ENCODE results near the gene RAD9B.

RAD9B gene

DNA sequence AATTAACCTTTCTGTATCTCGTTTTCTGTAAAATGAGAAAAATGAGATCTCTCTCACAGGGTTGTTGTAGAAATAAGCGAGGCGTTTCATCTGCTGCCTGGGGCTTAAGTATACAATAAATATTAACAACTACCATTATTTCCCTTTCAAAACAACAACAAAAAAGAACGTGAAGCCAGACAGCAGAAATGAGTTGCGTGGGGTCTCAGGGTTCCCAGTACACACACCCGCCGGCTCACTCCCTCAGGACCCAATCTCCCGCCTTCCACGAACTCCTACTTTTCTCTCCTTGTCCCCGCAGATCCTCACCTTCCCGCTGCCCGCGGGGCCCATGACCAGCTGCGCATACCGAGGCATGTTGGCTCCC lies 34.3 kb upstream of the RAD9B start:
- DNase-seq (ENCODE audit: low read depth), result no peak
- TF ChIP-seq, protein P1, sequence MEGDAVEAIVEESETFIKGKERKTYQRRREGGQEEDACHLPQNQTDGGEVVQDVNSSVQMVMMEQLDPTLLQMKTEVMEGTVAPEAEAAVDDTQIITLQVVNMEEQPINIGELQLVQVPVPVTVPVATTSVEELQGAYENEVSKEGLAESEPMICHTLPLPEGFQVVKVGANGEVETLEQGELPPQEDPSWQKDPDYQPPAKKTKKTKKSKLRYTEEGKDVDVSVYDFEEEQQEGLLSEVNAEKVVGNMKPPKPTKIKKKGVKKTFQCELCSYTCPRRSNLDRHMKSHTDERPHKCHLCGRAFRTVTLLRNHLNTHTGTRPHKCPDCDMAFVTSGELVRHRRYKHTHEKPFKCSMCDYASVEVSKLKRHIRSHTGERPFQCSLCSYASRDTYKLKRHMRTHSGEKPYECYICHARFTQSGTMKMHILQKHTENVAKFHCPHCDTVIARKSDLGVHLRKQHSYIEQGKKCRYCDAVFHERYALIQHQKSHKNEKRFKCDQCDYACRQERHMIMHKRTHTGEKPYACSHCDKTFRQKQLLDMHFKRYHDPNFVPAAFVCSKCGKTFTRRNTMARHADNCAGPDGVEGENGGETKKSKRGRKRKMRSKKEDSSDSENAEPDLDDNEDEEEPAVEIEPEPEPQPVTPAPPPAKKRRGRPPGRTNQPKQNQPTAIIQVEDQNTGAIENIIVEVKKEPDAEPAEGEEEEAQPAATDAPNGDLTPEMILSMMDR (conservative IDR thresholded peaks at IDR 0.05; ENCODE audit: low read depth, low read length), result no peak
- peak overlapping the region; percentile 84 for H3K4me3 ChIP-seq (ENCODE audit: low read depth, low read length)

DNA sequence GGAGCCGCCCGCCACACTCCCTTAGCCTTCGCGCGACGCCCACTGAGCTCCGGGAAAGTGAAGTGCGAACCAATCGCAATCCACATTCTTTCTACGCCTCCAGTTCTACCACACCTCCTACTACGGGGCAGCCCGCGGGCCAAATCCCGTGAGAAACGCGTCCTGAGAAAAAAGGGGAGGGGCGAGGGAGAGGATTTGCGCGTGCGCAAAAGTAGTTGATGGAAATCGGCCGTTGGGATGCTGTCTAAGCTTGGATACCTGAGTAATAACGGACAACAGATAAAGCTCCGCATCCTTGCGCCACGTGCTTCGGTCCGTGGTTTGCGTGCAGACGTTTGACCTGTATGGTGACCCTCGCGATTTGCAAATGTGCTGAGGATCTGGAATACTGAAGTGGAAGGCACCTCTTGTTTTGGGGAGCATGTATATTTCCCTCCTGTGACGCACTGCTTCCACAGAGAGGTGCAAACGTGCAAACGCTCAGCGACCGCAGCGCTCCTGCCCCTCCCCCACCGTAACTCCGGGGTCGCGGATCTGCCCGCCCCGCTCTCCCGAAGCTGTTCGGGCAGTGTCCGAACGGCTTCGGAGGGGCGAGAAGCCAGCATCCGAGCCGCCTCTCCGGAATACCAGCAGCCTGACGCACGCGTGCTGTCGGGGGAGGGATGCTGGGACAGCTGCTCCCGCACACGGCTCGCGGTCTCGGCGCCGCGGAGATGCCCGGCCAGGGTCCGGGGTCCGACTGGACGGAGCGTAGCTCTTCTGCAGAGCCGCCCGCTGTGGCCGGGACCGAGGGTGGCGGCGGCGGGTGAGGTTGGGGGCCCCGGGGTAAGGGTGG lies 33.7 kb upstream of the RAD9B start, which contains the start of the genes FAM216A and GPN3:
Gene FAM216A, plus strand, starts transcription at position 632 of the 835 bp plus-strand sequence. Its CDS starts 31 bp downstream, at position 663.
Gene GPN3, minus strand, starts transcription at position 44 of the 835 bp plus-strand sequence. CDS start 54 bp downstream, outside the sequence.
- TF ChIP-seq, protein P1 (conservative IDR thresholded peaks at IDR 0.05; ENCODE audit: low read depth, low read length), result no peak
- peak; percentile 99 for DNase-seq (ENCODE audit: low read depth)
- H3K4me3 ChIP-seq (ENCODE audit: low read depth, low read length), result peak within 1 kb of the TSS; percentile 84

DNA sequence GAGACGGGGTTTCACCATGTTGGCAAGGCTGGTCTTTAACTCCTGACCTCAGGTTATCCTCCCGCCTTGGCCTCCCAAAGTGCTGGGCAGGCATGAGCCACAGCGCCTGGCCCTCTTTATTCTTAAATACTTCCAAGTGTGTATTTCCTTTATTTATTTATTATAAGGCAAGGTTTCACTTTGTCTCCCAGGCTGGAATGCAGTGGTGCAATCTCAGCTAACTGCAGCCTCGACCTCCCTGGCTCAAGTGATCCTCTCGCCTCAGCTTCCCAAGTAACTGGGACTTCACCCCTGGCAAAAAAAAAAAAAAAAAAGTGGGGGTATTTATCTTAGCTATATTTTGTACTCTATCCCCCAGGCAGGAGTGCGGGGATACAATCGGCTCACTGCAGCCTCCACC lies 26.7 kb upstream of the RAD9B start:
- TF ChIP-seq, protein P1 (conservative IDR thresholded peaks at IDR 0.05; ENCODE audit: low read depth, low read length), result no peak
- DNase-seq (ENCODE audit: low read depth), result peak; percentile 55
- no peak overlapping the region for H3K4me3 ChIP-seq (ENCODE audit: low read depth, low read length)

DNA sequence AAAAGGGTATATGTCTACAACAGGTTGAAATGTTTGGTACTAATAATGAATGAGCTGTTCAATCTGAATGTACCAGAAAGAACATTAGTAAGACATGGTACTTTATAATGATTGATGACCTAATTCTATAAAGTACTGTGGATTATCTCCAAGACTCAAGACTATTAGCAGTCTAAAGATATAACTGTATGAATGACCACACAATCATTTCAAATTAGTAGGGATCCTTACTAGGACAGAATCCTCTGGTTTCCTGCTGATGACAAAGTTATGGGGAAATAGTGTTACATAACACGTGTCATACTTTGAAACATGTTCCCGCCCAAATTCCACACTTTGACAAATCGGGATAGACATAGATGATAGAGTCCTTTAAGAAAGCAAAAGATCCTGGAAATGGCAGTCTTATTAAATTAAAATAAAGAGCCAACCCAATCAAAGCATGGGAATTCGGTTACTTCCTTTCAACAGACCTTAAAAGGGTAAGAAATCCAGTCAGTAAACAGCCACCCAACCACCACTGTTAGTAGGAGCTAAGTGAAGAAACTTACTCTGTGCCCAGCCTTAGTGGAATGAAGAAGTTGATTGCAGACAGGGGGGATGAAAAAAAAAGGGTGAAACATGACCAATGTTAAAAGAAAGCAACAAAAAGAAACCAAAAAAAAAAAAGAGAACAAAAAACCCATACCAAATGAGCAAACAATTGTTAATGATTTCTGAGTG lies 3.0 kb upstream of the RAD9B start:
- peak; percentile 37 for DNase-seq (ENCODE audit: low read depth)
- TF ChIP-seq, protein P1 (conservative IDR thresholded peaks at IDR 0.05; ENCODE audit: low read depth, low read length), result no peak
- H3K4me3 ChIP-seq (ENCODE audit: low read depth, low read length), result no peak overlapping the region

DNA sequence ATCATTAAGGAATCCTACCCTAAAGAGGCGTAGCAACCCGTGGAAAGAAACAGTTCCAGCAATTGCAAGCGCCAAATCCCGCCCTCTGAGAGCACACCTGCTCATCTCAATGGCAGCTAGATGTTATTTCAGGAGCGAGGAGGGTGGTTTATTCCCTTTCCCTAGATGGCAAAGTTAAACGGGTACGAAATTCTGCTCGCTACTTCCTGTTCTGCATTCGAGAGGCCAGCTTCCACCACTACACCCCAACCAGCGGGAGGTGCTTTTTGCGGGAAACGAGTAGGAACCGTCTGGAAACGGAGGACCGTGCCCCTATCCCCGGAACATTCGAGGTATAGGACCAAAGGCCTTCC lies 756 bp upstream of the RAD9B start:
- DNase-seq (ENCODE audit: low read depth), result peak; percentile 58
- peak overlapping the region; percentile 95 for H3K4me3 ChIP-seq (ENCODE audit: low read depth, low read length)
- TF ChIP-seq, protein P1 (conservative IDR thresholded peaks at IDR 0.05; ENCODE audit: low read depth, low read length), result no peak

DNA sequence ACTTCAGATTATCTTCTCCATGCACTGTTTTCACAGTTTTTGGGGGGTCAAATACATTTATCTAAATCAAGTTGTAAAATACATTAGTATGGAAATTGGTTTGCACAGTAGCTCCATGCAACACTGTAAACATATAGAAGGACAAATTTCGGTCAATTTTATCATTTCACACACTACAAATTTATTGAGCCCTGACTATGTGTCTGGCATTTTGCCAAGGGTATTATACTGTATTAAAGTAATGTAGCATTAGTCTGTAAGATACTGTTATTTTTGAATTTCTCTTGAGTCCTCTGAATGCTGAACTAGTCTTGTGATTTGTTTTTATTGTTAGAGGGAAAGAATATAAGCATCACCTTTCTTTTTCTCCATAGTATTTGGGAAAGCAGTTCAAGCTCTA lies 1.3 kb downstream of the RAD9B start:
- TF ChIP-seq, protein P1 (conservative IDR thresholded peaks at IDR 0.05; ENCODE audit: low read depth, low read length), result no peak
- DNase-seq (ENCODE audit: low read depth), result no peak
- no peak overlapping the region for H3K4me3 ChIP-seq (ENCODE audit: low read depth, low read length)
